Astrocyte (in vitro differentiated cells and primary cell): ENCODE data around the gene CARS2. TPM values are rescaled to one million over a fixed set of nuclear protein-coding genes. Genes with fewer than 3 reads are reported as not detected.

ENCODE experiments used
- DNase-seq: peaks from one replicate; pipeline ENCODE4 v3.0.0-alpha.2; 2010; ENCODE audit warnings: low read depth
- FAIRE-seq: peaks from 2 replicates; lab custom pipeline; 2011; peaks lifted over from hg19 to GRCh38; lab: Jason Lieb, UNC
- H2AFZ ChIP-seq: 2 replicates; pipeline ENCODE4 v1.6.0; 2012; ENCODE audit warnings: low read depth, low read length, inconsistent platforms
- H3K27ac ChIP-seq: 2 replicates; pipeline ENCODE4 v1.5.1; 2011; ENCODE audit warnings: low read depth, low read length, inconsistent platforms
- H3K27me3 ChIP-seq: 2 replicates; pipeline ENCODE4 v1.6.0; 2011; ENCODE audit warnings: low read length, inconsistent platforms; ENCODE audit not compliant: insufficient read depth
- H3K36me3 ChIP-seq: 2 replicates; pipeline ENCODE4 v1.5.1; 2011; ENCODE audit warnings: low read length, inconsistent platforms; ENCODE audit not compliant: insufficient read depth
- H3K4me1 ChIP-seq: 2 replicates; pipeline ENCODE4 v1.5.1; 2011; ENCODE audit warnings: low read length, inconsistent platforms; ENCODE audit not compliant: insufficient read depth
- H3K4me2 ChIP-seq: 2 replicates; pipeline ENCODE4 v1.6.0; 2012; ENCODE audit warnings: low read length, inconsistent platforms
- H3K4me3 ChIP-seq: 2 replicates; pipeline ENCODE4 v1.5.1; 2011; ENCODE audit warnings: low read depth, mild to moderate bottlenecking, low read length, inconsistent platforms; ENCODE audit not compliant: insufficient read depth
- H3K79me2 ChIP-seq: 2 replicates; pipeline ENCODE4 v1.6.0; 2012; ENCODE audit warnings: mild to moderate bottlenecking, low read length, inconsistent platforms; ENCODE audit not compliant: insufficient read depth
- H3K9ac ChIP-seq: 2 replicates; pipeline ENCODE4 v1.6.0; 2012; ENCODE audit warnings: mild to moderate bottlenecking, low read length, inconsistent platforms
- H3K9me3 ChIP-seq: 2 replicates; pipeline ENCODE4 v1.5.1; 2012; ENCODE audit warnings: low read depth, mild to moderate bottlenecking, low read length, inconsistent platforms; ENCODE audit not compliant: insufficient read depth
- H4K20me1 ChIP-seq: 2 replicates; pipeline ENCODE4 v1.6.0; 2012; ENCODE audit warnings: low read length, inconsistent platforms; ENCODE audit not compliant: insufficient read depth
- H3K27ac Mint-ChIP-seq: one replicate; pipeline ENCODE4 v1.8.0; 2021; ENCODE audit warnings: mild to moderate bottlenecking, mixed read lengths; ENCODE audit not compliant: unreplicated experiment
- H3K27me3 Mint-ChIP-seq: one replicate; pipeline ENCODE4 v1.8.0; 2021; ENCODE audit warnings: low read depth, mixed read lengths; ENCODE audit not compliant: unreplicated experiment
- H3K36me3 Mint-ChIP-seq: one replicate; pipeline ENCODE4 v1.8.0; 2021; ENCODE audit warnings: low read depth, mixed read lengths; ENCODE audit not compliant: unreplicated experiment
- H3K4me1 Mint-ChIP-seq: one replicate; pipeline ENCODE4 v1.8.0; 2021; ENCODE audit warnings: low read depth, mixed read lengths; ENCODE audit not compliant: unreplicated experiment
- H3K4me3 Mint-ChIP-seq: one replicate; pipeline ENCODE4 v1.8.0; 2021; ENCODE audit warnings: mild to moderate bottlenecking, moderate library complexity, mixed read lengths; ENCODE audit not compliant: unreplicated experiment
- H3K9me3 Mint-ChIP-seq: one replicate; pipeline ENCODE4 v1.8.0; 2021; ENCODE audit warnings: mild to moderate bottlenecking, mixed read lengths; ENCODE audit not compliant: unreplicated experiment
- EZH2 ChIP-seq: IDR thresholded peaks from 2 replicates; pipeline ENCODE4 v1.6.1; 2012; ENCODE audit warnings: mild to moderate bottlenecking, low read length, inconsistent platforms; ENCODE audit not compliant: insufficient read depth
- total RNA-seq: library from RNA; stranded (reverse); gene quantifications from 2 replicates; pipeline ENCODE4 v1.2.1, GENCODE V29; 2021
- TF ChIP-seq, protein P1 (sequence below): IDR thresholded peaks from 2 replicates; pipeline ENCODE4 v1.5.1; 2011; ENCODE audit warnings: low read depth, mild to moderate bottlenecking, inconsistent platforms, low read length, moderate library complexity; ENCODE audit not compliant: insufficient read depth

CARS2 gene
- total RNA-seq, 1 donor from 2014 or later, result 51.4 TPM

DNA sequence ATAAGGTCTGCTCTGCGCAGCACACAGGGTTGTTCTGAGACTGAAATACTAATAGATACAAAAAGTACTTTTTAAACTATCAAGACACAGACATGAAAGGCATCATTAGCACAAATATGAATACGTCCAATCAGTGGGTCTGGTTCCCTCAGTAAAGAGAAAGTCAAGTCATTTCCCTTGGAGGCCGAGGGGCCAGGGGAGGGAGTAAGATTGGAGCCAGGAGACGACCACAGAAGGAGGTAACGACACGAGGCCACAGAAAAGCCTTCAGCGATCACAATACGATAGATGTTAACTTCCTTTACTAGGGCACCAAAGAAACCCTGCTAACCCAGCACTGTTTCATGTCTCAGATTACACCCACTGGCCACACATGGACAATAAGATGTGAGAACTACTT, 5.3 kb downstream of the CARS2 start:
- Histone ChIP-seq H3K27me3 (no peaks in the 10 kb centered on the region), H3K36me3 (peaks cover 27% of the 10 kb centered on the region), H4K20me1 (peaks cover 41% of the 10 kb centered on the region), H3K4me3 (no peak overlapping the region), H2AFZ (no peak overlapping the region), H3K9me3 (no peaks in the 10 kb centered on the region), H3K9ac (no peak overlapping the region), H3K79me2 (peaks cover 49% of the 10 kb centered on the region), H3K27ac (no peak overlapping the region), H3K4me2 (no peak overlapping the region), H3K4me1 (peaks cover 24% of the 10 kb centered on the region)
- peaks cover 22% of the 10 kb centered on the region for H3K36me3 Mint-ChIP-seq
- TF ChIP-seq, protein P1, sequence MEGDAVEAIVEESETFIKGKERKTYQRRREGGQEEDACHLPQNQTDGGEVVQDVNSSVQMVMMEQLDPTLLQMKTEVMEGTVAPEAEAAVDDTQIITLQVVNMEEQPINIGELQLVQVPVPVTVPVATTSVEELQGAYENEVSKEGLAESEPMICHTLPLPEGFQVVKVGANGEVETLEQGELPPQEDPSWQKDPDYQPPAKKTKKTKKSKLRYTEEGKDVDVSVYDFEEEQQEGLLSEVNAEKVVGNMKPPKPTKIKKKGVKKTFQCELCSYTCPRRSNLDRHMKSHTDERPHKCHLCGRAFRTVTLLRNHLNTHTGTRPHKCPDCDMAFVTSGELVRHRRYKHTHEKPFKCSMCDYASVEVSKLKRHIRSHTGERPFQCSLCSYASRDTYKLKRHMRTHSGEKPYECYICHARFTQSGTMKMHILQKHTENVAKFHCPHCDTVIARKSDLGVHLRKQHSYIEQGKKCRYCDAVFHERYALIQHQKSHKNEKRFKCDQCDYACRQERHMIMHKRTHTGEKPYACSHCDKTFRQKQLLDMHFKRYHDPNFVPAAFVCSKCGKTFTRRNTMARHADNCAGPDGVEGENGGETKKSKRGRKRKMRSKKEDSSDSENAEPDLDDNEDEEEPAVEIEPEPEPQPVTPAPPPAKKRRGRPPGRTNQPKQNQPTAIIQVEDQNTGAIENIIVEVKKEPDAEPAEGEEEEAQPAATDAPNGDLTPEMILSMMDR, result no peak
- no peak for TF ChIP-seq EZH2
- H3K27ac Mint-ChIP-seq, result no peak overlapping the region
- DNase-seq (no peak), FAIRE-seq (no peak)
- no peaks in the 10 kb centered on the region for H3K27me3 Mint-ChIP-seq
- no peak overlapping the region for H3K4me3 Mint-ChIP-seq
- no peaks in the 10 kb centered on the region for H3K9me3 Mint-ChIP-seq
- peaks cover 15% of the 10 kb centered on the region for H3K4me1 Mint-ChIP-seq

DNA sequence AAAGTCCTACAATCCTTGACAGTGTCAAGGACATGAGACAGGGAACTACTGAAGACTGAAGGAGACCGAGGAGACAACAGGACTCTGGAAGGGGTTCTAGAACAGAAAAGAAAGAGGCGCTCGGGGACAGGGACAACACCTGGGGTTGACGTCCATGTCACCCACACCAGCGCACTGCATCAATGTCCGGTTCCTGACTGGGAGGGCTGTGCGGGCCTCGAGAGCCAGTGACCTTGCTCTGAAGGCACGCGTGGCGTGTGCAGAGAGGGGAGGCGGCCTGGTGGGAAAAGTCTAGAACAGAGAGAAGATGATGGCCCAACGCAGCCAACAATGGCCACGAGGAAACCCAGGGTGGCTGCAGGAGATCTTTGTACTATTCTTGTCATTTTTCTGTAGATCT, 5.7 kb downstream of the CARS2 start:
- H3K4me3 ChIP-seq, result no peak overlapping the region
- no peak overlapping the region for H3K9ac ChIP-seq
- H3K79me2 ChIP-seq, result peaks cover 45% of the 10 kb centered on the region
- no peak overlapping the region for H3K4me3 Mint-ChIP-seq
- H3K27me3 Mint-ChIP-seq, result no peaks in the 10 kb centered on the region
- FAIRE-seq (no peak), DNase-seq (no peak)
- peaks cover 22% of the 10 kb centered on the region for H3K36me3 Mint-ChIP-seq
- H3K9me3 Mint-ChIP-seq, result no peaks in the 10 kb centered on the region
- no peak overlapping the region for H3K27ac Mint-ChIP-seq
- no peaks in the 10 kb centered on the region for H3K27me3 ChIP-seq
- no peak overlapping the region for H3K4me2 ChIP-seq
- H3K9me3 ChIP-seq, result no peaks in the 10 kb centered on the region
- H3K4me1 ChIP-seq, result peaks cover 21% of the 10 kb centered on the region
- peaks cover 27% of the 10 kb centered on the region for H3K36me3 ChIP-seq
- TF ChIP-seq EZH2, result no peak
- TF ChIP-seq, protein P1, result no peak
- peaks cover 14% of the 10 kb centered on the region for H3K4me1 Mint-ChIP-seq
- H4K20me1 ChIP-seq, result peaks cover 41% of the 10 kb centered on the region
- H2AFZ ChIP-seq, result no peak overlapping the region
- no peak overlapping the region for H3K27ac ChIP-seq

DNA sequence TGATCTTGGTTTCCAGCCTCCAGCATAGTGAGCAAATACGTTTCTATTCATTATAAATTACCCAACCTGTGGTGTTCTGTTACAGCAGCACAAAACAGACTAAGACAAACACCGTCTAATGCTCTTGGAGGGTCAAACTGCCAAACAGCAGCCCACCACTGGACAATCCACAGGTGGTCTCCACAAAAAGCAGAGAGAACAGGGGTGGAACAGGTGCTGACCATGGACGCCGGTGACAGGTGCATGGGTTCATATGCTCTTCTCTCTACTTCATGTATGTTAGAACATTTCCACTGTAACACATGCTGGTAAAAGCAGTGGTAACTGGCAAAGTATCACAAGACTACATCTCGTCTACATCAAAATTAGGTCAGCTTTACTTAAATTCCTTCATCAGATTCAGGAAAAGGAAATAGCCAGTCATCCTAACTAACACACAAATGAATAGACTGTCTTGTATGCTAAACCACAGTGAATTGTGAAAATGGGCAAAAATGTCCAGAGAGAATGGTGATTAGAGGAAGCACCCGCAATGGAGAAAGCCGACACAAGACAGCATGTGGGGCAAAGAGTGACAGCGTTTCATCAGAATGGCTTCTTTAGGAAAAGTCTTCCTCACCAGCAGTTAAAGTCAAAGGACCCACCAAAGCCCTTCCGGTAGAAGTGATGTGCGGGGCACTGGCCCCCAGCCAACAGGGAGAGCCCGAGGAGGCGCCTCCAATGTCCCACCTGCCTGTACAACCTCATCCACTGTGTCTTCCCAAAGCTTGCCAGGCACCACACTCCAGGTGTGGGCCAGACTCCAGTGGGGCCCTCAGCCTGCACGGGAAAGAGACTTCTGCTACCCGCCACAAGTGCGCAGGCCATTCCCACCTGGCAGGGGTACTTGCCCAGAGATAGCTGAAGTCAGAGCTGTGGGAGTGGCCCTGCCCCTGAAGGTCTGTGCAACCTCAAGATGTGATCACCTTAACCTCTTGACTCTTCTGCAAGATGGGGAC, 6.5 kb downstream of the CARS2 start:
- H3K36me3 ChIP-seq, result peaks cover 27% of the 10 kb centered on the region
- H3K27ac ChIP-seq, result no peak overlapping the region
- no peak for DNase-seq

More for the DNA sequence above, 6.5 kb downstream of the CARS2 start:
- Mint-ChIP-seq H3K27ac (no peak overlapping the region), H3K4me1 (peaks cover 12% of the 10 kb centered on the region), H3K9me3 (no peaks in the 10 kb centered on the region), H3K36me3 (peaks cover 22% of the 10 kb centered on the region), H3K4me3 (no peak overlapping the region), H3K27me3 (no peaks in the 10 kb centered on the region)
- peaks cover 41% of the 10 kb centered on the region for H4K20me1 ChIP-seq
- H3K4me2 ChIP-seq, result no peak overlapping the region
- no peak overlapping the region for H3K9ac ChIP-seq
- TF ChIP-seq, protein P1, result no peak
- TF ChIP-seq EZH2, result no peak
- H3K4me1 ChIP-seq, result peaks cover 14% of the 10 kb centered on the region
- no peaks in the 10 kb centered on the region for H3K9me3 ChIP-seq
- H3K4me3 ChIP-seq, result no peak overlapping the region
- H2AFZ ChIP-seq, result no peak overlapping the region
- FAIRE-seq, result no peak
- H3K79me2 ChIP-seq, result peaks cover 37% of the 10 kb centered on the region
- H3K27me3 ChIP-seq, result no peaks in the 10 kb centered on the region
